WERI-Rb-1 (cell line): ENCODE measurements around the gene FBXO17.
A peak's percentile ranks its signal among the peaks of the same experiment; 100 is the strongest.

Experiments
- DNase-seq: peaks from one replicate; pipeline ENCODE4 v3.0.0-alpha.2; 2020
- H3K27ac ChIP-seq: fragments of 250-450 bp; sonication (Bioruptor Pico); 2 replicates; pipeline ENCODE4 v1.5.1; 2020; ENCODE audit warnings: mild to moderate bottlenecking, moderate library complexity
- H3K27me3 ChIP-seq: fragments of 250-450 bp; sonication (Bioruptor Pico); 2 replicates; pipeline ENCODE4 v1.5.1; 2021; ENCODE audit warnings: mild to moderate bottlenecking, low read depth, moderate library complexity; ENCODE audit not compliant: insufficient read depth, severe bottlenecking
- H3K36me3 ChIP-seq: fragments of 250-450 bp; sonication (Bioruptor Pico); 2 replicates; pipeline ENCODE4 v1.5.1; 2020; ENCODE audit warnings: mild to moderate bottlenecking, moderate library complexity
- H3K4me3 ChIP-seq: 2 replicates; pipeline ENCODE4 v1.5.1; 2011; ENCODE audit warnings: low read depth, mild to moderate bottlenecking, control low read depth, low read length
- H3K9me3 ChIP-seq: fragments of 250-450 bp; sonication (Bioruptor Pico); 2 replicates; pipeline ENCODE4 v1.5.1; 2021; ENCODE audit warnings: mild to moderate bottlenecking, moderate library complexity; ENCODE audit not compliant: severe bottlenecking
- CTCF ChIP-seq: IDR thresholded peaks from 2 replicates; pipeline ENCODE4 v1.5.1; 2011; ENCODE audit warnings: low read depth, mild to moderate bottlenecking, control low read depth, inconsistent platforms, low read length

Gene FBXO17

GRCh38 chr19:38930776-38931520 is 44.6 kb downstream of the FBXO17 start, which contains the start of gene MRPS12:
MRPS12 (plus strand) TSS chr19:38930944; CDS start chr19:38931295, 351 bp downstream.
- peak within 1 kb of the TSS; percentile 96 for H3K27ac ChIP-seq

GRCh38 chr19:38929929-38930775 is 45.4 kb downstream of the FBXO17 start, which contains the start of gene SARS2:
SARS2 (minus strand) TSS chr19:38930763; CDS start chr19:38930736, 27 bp downstream.
- Histone ChIP-seq H3K27me3 (no peaks in the 10 kb centered on the region), H3K9me3 (no peaks in the 10 kb centered on the region), H3K4me3 (peak within 1 kb of the TSS; percentile 98), H3K27ac (peak within 1 kb of the TSS; percentile 96), H3K36me3 (peaks cover 28% of the 10 kb centered on the region)
- DNase-seq: peak; percentile 90
- peak; percentile 90 for TF ChIP-seq CTCF

More at GRCh38 chr19:38930776-38931520, 44.6 kb downstream of the FBXO17 start, which contains the start of gene MRPS12:
- Histone ChIP-seq H3K36me3 (peaks cover 20% of the 10 kb centered on the region), H3K9me3 (no peaks in the 10 kb centered on the region), H3K27me3 (no peaks in the 10 kb centered on the region), H3K4me3 (peak within 1 kb of the TSS; percentile 98)
- no peak for TF ChIP-seq CTCF
- peak; percentile 98 for DNase-seq

- no peak for TF ChIP-seq CTCF
- Histone ChIP-seq H3K36me3 (peaks cover 33% of the 10 kb centered on the region), H3K27ac (no peak overlapping the region), H3K9me3 (no peaks in the 10 kb centered on the region), H3K4me3 (no peak overlapping the region), H3K27me3 (no peaks in the 10 kb centered on the region)
- no peak for DNase-seq
Observed at GRCh38 chr19:38928391-38929001, 47.0 kb downstream of the FBXO17 start.

- no peak overlapping the region for H3K4me3 ChIP-seq
- no peaks in the 10 kb centered on the region for H3K9me3 ChIP-seq
- H3K27me3 ChIP-seq: no peaks in the 10 kb centered on the region
- DNase-seq: no peak
- H3K36me3 ChIP-seq: peaks cover 33% of the 10 kb centered on the region
- no peak for TF ChIP-seq CTCF
- no peak overlapping the region for H3K27ac ChIP-seq
Observed at GRCh38 chr19:38924388-38924787, 51.2 kb downstream of the FBXO17 start.

- H3K9me3 ChIP-seq: no peaks in the 10 kb centered on the region
- peaks cover 31% of the 10 kb centered on the region for H3K36me3 ChIP-seq
- no peak for TF ChIP-seq CTCF
Observed at GRCh38 chr19:38922482-38922881, 53.1 kb downstream of the FBXO17 start.

More at GRCh38 chr19:38922482-38922881, 53.1 kb downstream of the FBXO17 start:
- Histone ChIP-seq H3K27ac (no peak overlapping the region), H3K4me3 (no peak overlapping the region), H3K27me3 (no peaks in the 10 kb centered on the region)
- DNase-seq: no peak
